Suprapubic skin (tissue), 4 donors: ENCODE measurements around the gene CIPC. TPM values are rescaled to one million over a fixed set of nuclear protein-coding genes. Genes with fewer than 3 reads are reported as not detected.

ENCODE experiments used
- DNase-seq, 2 donors: peaks; one replicate each; pipeline ENCODE4 v3.0.0-alpha.2; 2019; ENCODE audit warnings: low spot score in 2 of 2
- H3K27ac ChIP-seq: fragments of 200-600 bp; sonication (generic); one replicate; pipeline ENCODE4 v1.5.1; 2019
- H3K27me3 ChIP-seq: fragments of 200-600 bp; sonication (generic); one replicate; pipeline ENCODE4 v1.5.1; 2019
- H3K36me3 ChIP-seq: fragments of 200-600 bp; sonication (generic); one replicate; pipeline ENCODE4 v1.5.1; 2019
- H3K4me1 ChIP-seq: fragments of 200-600 bp; sonication (generic); one replicate; pipeline ENCODE4 v1.5.1; 2019
- H3K4me3 ChIP-seq: fragments of 200-600 bp; sonication (generic); one replicate; pipeline ENCODE4 v1.5.1; 2019; ENCODE audit warnings: mild to moderate bottlenecking
- H3K9me3 ChIP-seq: fragments of 200-600 bp; sonication (generic); one replicate; pipeline ENCODE4 v1.5.1; 2019
- CTCF ChIP-seq, 2 donors: fragments of 200-600 bp in 1 of 2; fragments of 450-650 bp in 1 of 2; sonication (generic) in 1 of 2; IDR thresholded peaks; one replicate each; pipeline ENCODE4 v1.5.1; 2016 to 2019; ENCODE audit warnings: antibody characterized with exemption in 2 of 2, mild to moderate bottlenecking in 1 of 2, moderate library complexity in 1 of 2
- EP300 ChIP-seq: sonication (generic); formaldehyde crosslinking; IDR thresholded peaks from one replicate; pipeline ENCODE4 v1.6.1; 2017; ENCODE audit warnings: antibody characterized with exemption
- POLR2A ChIP-seq, 2 donors: fragments of 450-650 bp; IDR thresholded peaks; one replicate each; pipeline ENCODE4 v1.6.1; 2017; ENCODE audit warnings: antibody characterized with exemption in 2 of 2, mild to moderate bottlenecking in 2 of 2, moderate library complexity in 2 of 2
- POLR2AphosphoS5 ChIP-seq, 3 donors: sonication (generic); formaldehyde crosslinking; IDR thresholded peaks; one replicate each; pipeline ENCODE4 v1.6.1; 2017; ENCODE audit warnings: antibody characterized with exemption in 3 of 3
- WGBS: methylation state at CpG from one replicate; pipeline ENCODE4 v1.1.5; 2018; 5-methylcytosine and 5-hydroxymethylcytosine counted together
- total RNA-seq, 4 donors: library from RNA; depleted of rRNA; stranded (reverse); fragments of >200 nt; gene quantifications; one replicate each; pipeline ENCODE4 v1.1.0, GENCODE V29; 2016

The CIPC gene
- total RNA-seq, 4 donors from 2014 or later: 47.2 to 79.0 (median 53.9) TPM

GRCh38 chr14:77161011-77161410, 63.0 kb downstream of the CIPC start:
- H3K27me3 ChIP-seq: peaks cover 18% of the 10 kb centered on the region
- TF ChIP-seq CTCF (IDR thresholded peaks at IDR 0.05): no peak
- no peak for TF ChIP-seq EP300
- TF ChIP-seq POLR2A (IDR thresholded peaks at IDR 0.05): no peak
- no peak for TF ChIP-seq POLR2AphosphoS5 (IDR thresholded peaks at IDR 0.05)
- H3K9me3 ChIP-seq: no peaks in the 10 kb centered on the region
- WGBS: 95% methylated on average over 4 of the region's 4 CpGs
- H3K4me1 ChIP-seq: peaks cover 11% of the 10 kb centered on the region
- no peak overlapping the region for H3K27ac ChIP-seq
- H3K36me3 ChIP-seq: no peaks in the 10 kb centered on the region
- H3K4me3 ChIP-seq: no peak overlapping the region
- DNase-seq: peak in 1 of 2 donors; percentile 67

Other genes starting within 250 kb of the CIPC start
- 10 to 100 TPM; 44.7 to 72.7 (median 65.6) TPM for gene IRF2BPL, start 69.5 kb upstream of the CIPC start, total RNA-seq
- gene ZDHHC22, start 43.5 kb downstream of the CIPC start, total RNA-seq: not detected
- gene TMEM63C, start 83.5 kb downstream of the CIPC start, total RNA-seq: 10 to 100 TPM; 12.3 to 32.8 (median 19.9) TPM
- not detected for gene NGB, start 172.9 kb downstream of the CIPC start, total RNA-seq
- gene POMT2, start 222.6 kb downstream of the CIPC start, total RNA-seq: 10 to 100 TPM; 16.3 to 72.0 (median 19.4) TPM
- gene GSTZ1, start 222.8 kb downstream of the CIPC start, total RNA-seq: 10 to 100 TPM; 26.1 to 41.1 (median 31.6) TPM